H1 (cell line): Measurements from ENCODE around the gene CALD1. TPM values are rescaled to one million over a fixed set of nuclear protein-coding genes. Genes with fewer than 3 reads are reported as not detected.

ENCODE experiments used
- CTCF ChIA-PET: fragments of 300-600 bp; sonication (Branson Sonifier 250); formaldehyde crosslinking; loops from one replicate; lab custom pipeline; 2021; ENCODE audit not compliant: partially characterized antibody; lab: Charles Lee
- POLR2A ChIA-PET: fragments of 300-600 bp; sonication (Branson Sonifier 250); formaldehyde crosslinking; loops from one replicate; lab custom pipeline; 2021; ENCODE audit warnings: inconsistent platforms; ENCODE audit not compliant: partially characterized antibody; lab: Charles Lee
- DNase-seq, 2 experiments: peaks; one replicate each; pipeline versions ENCODE4 v3.0.0 to v3.0.0-alpha.2; 2010 to 2022; ENCODE audit warnings: low spot score in 2 of 2, low read depth in 1 of 2, mixed read lengths in 1 of 2
- FAIRE-seq: peaks from 2 replicates; lab custom pipeline; 2011; peaks lifted over from hg19 to GRCh38; lab: Jason Lieb, UNC
- H2AFZ ChIP-seq: 2 replicates; pipeline ENCODE4 v1.8.1; 2012; ENCODE audit warnings: low read length, inconsistent platforms
- H2AK5ac ChIP-seq: 2 replicates; pipeline ENCODE4 v1.6.1; 2013; ENCODE audit warnings: low read depth, low read length
- H2BK120ac ChIP-seq: replicated peaks from 2 replicates; pipeline ENCODE3; 2013; ENCODE audit warnings: low read depth, low read length, inconsistent platforms
- H2BK12ac ChIP-seq: 2 replicates; pipeline ENCODE4 v1.6.1; 2013; ENCODE audit warnings: low read depth, low read length
- H2BK15ac ChIP-seq: 2 replicates; pipeline ENCODE4 v1.6.1; 2013; ENCODE audit warnings: low read length
- H2BK20ac ChIP-seq: 2 replicates; pipeline ENCODE4 v1.6.1; 2013; ENCODE audit warnings: low read length
- H2BK5ac ChIP-seq: 2 replicates; pipeline ENCODE4 v1.6.1; 2013; ENCODE audit warnings: low read depth, low read length
- H3K14ac ChIP-seq: 2 replicates; pipeline ENCODE4 v1.6.1; 2013; ENCODE audit warnings: inconsistent platforms; ENCODE audit not compliant: insufficient read length
- H3K18ac ChIP-seq: 2 replicates; pipeline ENCODE4 v1.6.1; 2013; ENCODE audit warnings: low read length; ENCODE audit errors: extremely low read depth
- H3K23ac ChIP-seq: 2 replicates; pipeline ENCODE4 v1.6.1; 2013; ENCODE audit warnings: inconsistent platforms; ENCODE audit not compliant: insufficient read length
- H3K23me2 ChIP-seq: 2 replicates; pipeline ENCODE4 v1.6.1; 2013; ENCODE audit warnings: low read depth, low read length
- H3K27ac ChIP-seq: 2 replicates; pipeline ENCODE4 v1.6.1; 2011; ENCODE audit warnings: low read depth, low read length, inconsistent platforms
- H3K27me3 ChIP-seq, 4 experiments: replicated peaks in 1 of 4; 1 replicate in 1 of 4; 2 replicates in 3 of 4; pipeline versions ENCODE4 v1.6.1 to v1.8.1; 2011 to 2013; ENCODE audit warnings: low read length in 3 of 4, mild to moderate bottlenecking in 3 of 4, inconsistent platforms in 2 of 4, mixed read lengths in 2 of 4, moderate library complexity in 1 of 4; ENCODE audit not compliant: control insufficient read depth in 3 of 4, insufficient read depth in 3 of 4; ENCODE audit errors: extremely low read depth in 1 of 4
- H3K36me3 ChIP-seq, 4 experiments: 2 replicates each; pipeline versions ENCODE4 v1.6.1 to v1.8.1; 2011 to 2013; ENCODE audit warnings: mild to moderate bottlenecking in 4 of 4, low read length in 3 of 4, moderate library complexity in 2 of 4, control low read depth in 1 of 4, inconsistent platforms in 1 of 4; ENCODE audit not compliant: insufficient read depth in 4 of 4, control insufficient read depth in 2 of 4
- H3K4ac ChIP-seq: replicated peaks from 2 replicates; pipeline ENCODE3; 2013; ENCODE audit warnings: low read length, low read depth, mixed read lengths, inconsistent platforms; ENCODE audit not compliant: insufficient read length
- H3K4me1 ChIP-seq, 4 experiments: replicated peaks in 1 of 4; 1 replicate in 1 of 4; 2 replicates in 3 of 4; pipeline versions ENCODE4 v1.6.1 to v1.8.1; 2011 to 2013; ENCODE audit warnings: low read length in 3 of 4, inconsistent platforms in 2 of 4, mixed read lengths in 1 of 4; ENCODE audit not compliant: insufficient read depth in 4 of 4, control insufficient read depth in 3 of 4
- H3K4me2 ChIP-seq, 2 experiments: 2 replicates each; pipeline versions ENCODE4 v1.6.1 to v1.8.1; 2011 to 2013; ENCODE audit warnings: low read depth in 2 of 2, low read length in 2 of 2, control low read depth in 1 of 2, inconsistent platforms in 1 of 2, mild to moderate bottlenecking in 1 of 2; ENCODE audit not compliant: insufficient read depth in 1 of 2
- H3K4me3 ChIP-seq, 4 experiments: fragments of 200-600, 300-600 bp in 1 of 4; sonication (generic), shearing (Covaris generic), sonication (Bioruptor Twin) in 1 of 4; 2 replicates each; pipeline versions ENCODE4 v1.5.1 to v1.8.1; 2011 to 2016; ENCODE audit warnings: low read length in 4 of 4, low read depth in 3 of 4, control low read depth in 2 of 4, inconsistent platforms in 2 of 4, mild to moderate bottlenecking in 2 of 4, mixed read lengths in 1 of 4, moderate library complexity in 1 of 4; ENCODE audit not compliant: insufficient read depth in 2 of 4; ENCODE audit errors: extremely low read depth in 1 of 4
- H3K56ac ChIP-seq: replicated peaks from 2 replicates; pipeline ENCODE3; 2013; ENCODE audit warnings: low read depth, mild to moderate bottlenecking, mixed read lengths, low read length, inconsistent platforms; ENCODE audit not compliant: insufficient read length
- H3K79me1 ChIP-seq: 2 replicates; pipeline ENCODE4 v1.6.1; 2013; ENCODE audit warnings: low read depth, low read length, control low read depth
- H3K79me2 ChIP-seq, 2 experiments: 2 replicates each; pipeline versions ENCODE4 v1.6.1 to v1.8.1; 2012 to 2013; ENCODE audit warnings: low read length in 2 of 2, mild to moderate bottlenecking in 2 of 2, inconsistent platforms in 1 of 2; ENCODE audit not compliant: insufficient read depth in 2 of 2, control insufficient read depth in 1 of 2
- H3K9ac ChIP-seq, 4 experiments: replicated peaks in 1 of 4; 1 replicate in 1 of 4; 2 replicates in 3 of 4; pipeline versions ENCODE4 v1.6.1 to v1.8.1; 2011 to 2013; ENCODE audit warnings: low read depth in 3 of 4, low read length in 3 of 4, control low read depth in 2 of 4, mild to moderate bottlenecking in 2 of 4, moderate library complexity in 2 of 4, inconsistent platforms in 1 of 4; ENCODE audit errors: extremely low read depth in 1 of 4
- H3K9me3 ChIP-seq, 2 experiments: 2 replicates each; pipeline versions ENCODE4 v1.6.1 to v1.8.1; 2012 to 2013; ENCODE audit warnings: mild to moderate bottlenecking in 2 of 2, moderate library complexity in 2 of 2, control low read depth in 1 of 2, inconsistent platforms in 1 of 2, low read depth in 1 of 2, low read length in 1 of 2, mixed read lengths in 1 of 2; ENCODE audit not compliant: insufficient read depth in 2 of 2
- H4K20me1 ChIP-seq, 2 experiments: replicated peaks in 1 of 2; 2 replicates each; pipeline versions ENCODE3 to v1.8.1; 2011 to 2013; ENCODE audit warnings: inconsistent platforms in 2 of 2, low read length in 2 of 2, mild to moderate bottlenecking in 1 of 2; ENCODE audit not compliant: insufficient read depth in 2 of 2, control insufficient read depth in 1 of 2
- H4K5ac ChIP-seq: 2 replicates; pipeline ENCODE4 v1.6.1; 2013; ENCODE audit warnings: low read length, low read depth, mixed read lengths, inconsistent platforms; ENCODE audit not compliant: insufficient read length
- H4K8ac ChIP-seq: 2 replicates; pipeline ENCODE4 v1.8.0; 2013; ENCODE audit warnings: mild to moderate bottlenecking, moderate library complexity, low read length, inconsistent platforms; ENCODE audit not compliant: insufficient read depth; ENCODE audit errors: extremely low read depth
- H4K91ac ChIP-seq: replicated peaks from 2 replicates; pipeline ENCODE3; 2013; ENCODE audit warnings: low read length, mixed read lengths, inconsistent platforms; ENCODE audit not compliant: insufficient read length
- CTCF ChIP-seq, 3 experiments: IDR thresholded peaks; 1 replicate in 2 of 3; 2 replicates in 1 of 3; pipeline versions ENCODE4 v1.5.1 to v1.6.1; 2011; ENCODE audit warnings: low read length in 3 of 3, mild to moderate bottlenecking in 3 of 3, inconsistent platforms in 2 of 3, low read depth in 1 of 3, moderate library complexity in 1 of 3; ENCODE audit not compliant: insufficient read depth in 1 of 3; ENCODE audit errors: control extremely low read depth in 1 of 3
- RAD21 ChIP-seq, 2 experiments: IDR thresholded peaks in 1 of 2; conservative IDR thresholded peaks in 1 of 2; 2 replicates each; pipeline ENCODE4 v1.6.1; 2011; ENCODE audit warnings: low read depth in 2 of 2, low read length in 2 of 2, improper control_type of control experiment in 1 of 2, inconsistent platforms in 1 of 2, mild to moderate bottlenecking in 1 of 2, moderate library complexity in 1 of 2
- RFX5 ChIP-seq: IDR thresholded peaks from 2 replicates; pipeline ENCODE4 v1.6.1; 2011; ENCODE audit warnings: low read depth, low read length, improper control_type of control experiment, borderline replicate concordance
- WGBS, 2 experiments: shearing (Covaris generic) in 1 of 2; methylation state at CpG; one replicate each; pipeline versions ENCODE4 v1.1.6 to v1.1.7; 2013 to 2015; ENCODE audit warnings: low lambda C conversion rate in 2 of 2, mixed read lengths in 2 of 2, inconsistent platforms in 1 of 2, low coverage in 1 of 2, missing lambda C conversion rate in 1 of 2; ENCODE audit not compliant: insufficient replicate concordance in 2 of 2, insufficient coverage in 1 of 2, insufficient read length in 1 of 2; ENCODE audit errors: extremely low coverage in 1 of 2, missing lambda C conversion rate in 1 of 2; 5-methylcytosine and 5-hydroxymethylcytosine counted together
- polyA plus RNA-seq, 7 experiments: library from polyadenylated mRNA; depleted of rRNA in 3 of 7; stranded (reverse) in 5 of 7; unstranded in 2 of 7; fragments of >200 nt in 5 of 7; fragments of 200-250 nt in 2 of 7; gene quantifications; 1 replicate in 5 of 7; 2 replicates in 1 of 7; 4 replicates in 1 of 7; pipeline versions ENCODE4 v1.2.1 to v1.2.3, GENCODE V29; 2011 to 2013; ENCODE audit warnings: missing spikeins in 2 of 7, mixed read lengths in 2 of 7
- total RNA-seq: library from RNA; stranded (reverse); fragmentation: NEBNext Ultra II Directional; extraction: Animal tissue kit (Norgen Biotek cat#: 25700); gene quantifications from 2 replicates; pipeline ENCODE4 v1.2.1, GENCODE V29; 2021

The CALD1 gene
- total and polyA plus RNA-seq, 2 of the 8 experiments (the other 6 are each of a cell fraction or from before 2014, with no cell fraction given): 34.3 to 177 TPM

- Histone ChIP-seq H3K18ac (no peak overlapping the region), H3K27ac (no peak overlapping the region), H3K4ac (no peak overlapping the region), H4K91ac (no peak overlapping the region), H3K36me3 (peaks cover 0 to 6% (median 0%) of the 10 kb centered on the region in 4 experiments; a peak in 3 of 8 replicates), H3K23me2 (no peaks in the 10 kb centered on the region), H3K4me3 (no peak overlapping the region), H3K14ac (no peak overlapping the region), H2BK5ac (no peak overlapping the region), H2BK120ac (no peak overlapping the region), H3K9ac (no peak overlapping the region), H3K4me2 (no peak overlapping the region), H3K79me1 (no peaks in the 10 kb centered on the region), H3K56ac (no peak overlapping the region), H3K23ac (no peak overlapping the region), H4K20me1 (no peaks in the 10 kb centered on the region), H3K79me2 (no peaks in the 10 kb centered on the region), H2BK20ac (no peak overlapping the region), H2AFZ (no peak overlapping the region), H4K8ac (no peak overlapping the region), H3K4me1 (no peaks in the 10 kb centered on the region), H2AK5ac (no peak overlapping the region), H2BK15ac (no peak overlapping the region), H3K27me3 (no peaks in the 10 kb centered on the region), H3K9me3 (no peaks in the 10 kb centered on the region), H4K5ac (no peak overlapping the region), H2BK12ac (no peak overlapping the region)
- TF ChIP-seq CTCF (IDR thresholded peaks at IDR 0.05; ENCODE audit: control extremely low read depth in 1 of 3, insufficient read depth in 1 of 3, low read depth in 1 of 3, low read length in 3 of 3) (peak in 2 of 3 experiments; percentile 6 to 26; a peak in 2 of 4 replicates), RFX5 (no peak), RAD21 (IDR thresholded peaks at IDR 0.05 in 1 of 2, conservative IDR thresholded peaks at IDR 0.05 in 1 of 2; ENCODE audit: low read depth in 2 of 2, low read length in 2 of 2) (peak; percentile 48 to 55)
- DNase-seq (no peak), FAIRE-seq (no peak)
- CTCF ChIA-PET: interaction anchor here (0.7 to 3.3 kb wide), 5 partner anchors 194 to 312 kb away, joined by 3 to 15 read pairs (median 3); no protein-coding TSS in a partner anchor
- POLR2A ChIA-PET: interaction anchor here (0.7 kb wide), 1 partner anchor 96 kb away, joined by 3 read pairs; no protein-coding TSS in a partner anchor
- WGBS, 2 experiments: 91% methylated on average over 3 of the region's 3 CpGs; no CpG with 5 or more reads in 1 of the 2 experiments
Measured at GRCh38 chr7:134943785-134944400, 164.5 kb downstream of the CALD1 start.
